T follicular helper cell (primary cell): ENCODE data around the gene MVD.

ENCODE experiments used
- DNase-seq: peaks from one replicate; pipeline ENCODE4 v3.0.0-alpha.2; 2020; ENCODE audit warnings: low read depth

Gene MVD

DNA sequence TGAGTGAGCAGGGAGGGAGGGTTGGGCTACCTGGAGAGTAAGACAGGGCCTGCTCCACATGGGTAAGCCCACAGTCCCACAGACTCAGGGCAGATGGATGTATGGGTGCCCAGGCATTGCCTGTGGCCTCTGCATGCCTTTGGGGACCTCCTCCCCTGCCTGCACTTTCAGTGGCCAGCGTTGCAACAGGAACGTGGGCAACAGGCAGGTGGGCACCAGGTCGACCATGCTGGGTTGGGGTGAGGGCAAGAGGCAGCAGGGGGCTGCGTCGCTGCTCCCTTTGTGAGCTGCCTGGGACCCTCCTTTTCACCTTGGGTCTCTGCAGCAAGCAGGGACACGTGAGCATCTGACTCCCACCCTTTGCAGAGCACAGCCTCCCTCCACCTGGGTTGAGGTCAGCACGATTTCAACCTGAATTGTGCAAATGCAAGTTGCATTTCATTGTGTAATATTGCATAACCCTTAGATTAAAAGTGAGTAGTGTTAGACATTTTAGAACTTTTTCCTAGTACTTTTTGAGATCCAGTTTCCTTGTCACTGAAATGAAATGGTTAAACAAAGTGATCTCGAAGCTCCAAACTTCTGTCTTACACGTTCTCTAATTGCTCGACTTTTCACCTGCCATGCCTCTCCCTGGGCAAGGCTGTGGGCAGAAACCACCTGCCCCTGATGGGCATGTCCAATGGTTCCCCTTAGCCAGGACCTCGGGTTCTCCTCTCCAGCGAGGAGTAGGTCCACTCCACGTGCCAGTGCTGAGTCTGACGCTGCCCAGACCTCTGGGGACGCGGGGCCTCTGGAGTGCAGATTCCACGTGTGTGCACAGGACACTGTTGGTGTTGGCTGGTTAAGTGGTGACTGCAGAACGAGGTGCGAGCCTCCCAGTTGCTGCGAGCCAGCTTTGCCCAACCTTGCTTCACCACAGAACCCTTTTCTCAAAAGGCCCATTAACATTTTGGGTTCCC lies 57.4 kb downstream of the MVD start:
- no peak for DNase-seq

DNA sequence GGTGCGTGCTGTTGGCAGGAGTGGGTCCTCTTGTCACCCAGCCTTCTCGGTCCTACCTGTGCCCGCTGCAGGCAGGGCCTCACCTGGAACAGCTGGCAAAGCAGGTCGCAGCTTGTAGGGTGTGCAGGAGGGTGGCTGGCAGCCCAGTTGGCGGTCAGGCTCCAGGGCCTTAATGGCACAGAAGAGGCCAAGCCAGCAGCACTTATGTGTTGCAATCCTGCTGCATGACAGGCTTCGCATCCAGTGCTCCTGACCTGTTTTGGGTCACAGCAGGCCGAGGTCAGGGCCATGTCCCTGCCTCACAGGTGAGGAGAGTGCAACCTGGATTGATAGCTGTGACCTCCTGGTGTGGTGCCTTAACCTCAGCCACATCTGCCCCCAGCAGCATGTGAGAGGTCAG lies 60.8 kb downstream of the MVD start:
- no peak for DNase-seq
